ENCODE data around the gene GJB3. TPM values are rescaled to one million over a fixed set of nuclear protein-coding genes. Genes with fewer than 3 reads are reported as not detected.
"Not testable (repeated sequence)": the region's sequence is repeated elsewhere in the genome, so short reads cannot be mapped to it uniquely, and the experiment has no call there.

The GJB3 gene
- total RNA-seq, 1 experiment from 2014 or later = not detected

DNA sequence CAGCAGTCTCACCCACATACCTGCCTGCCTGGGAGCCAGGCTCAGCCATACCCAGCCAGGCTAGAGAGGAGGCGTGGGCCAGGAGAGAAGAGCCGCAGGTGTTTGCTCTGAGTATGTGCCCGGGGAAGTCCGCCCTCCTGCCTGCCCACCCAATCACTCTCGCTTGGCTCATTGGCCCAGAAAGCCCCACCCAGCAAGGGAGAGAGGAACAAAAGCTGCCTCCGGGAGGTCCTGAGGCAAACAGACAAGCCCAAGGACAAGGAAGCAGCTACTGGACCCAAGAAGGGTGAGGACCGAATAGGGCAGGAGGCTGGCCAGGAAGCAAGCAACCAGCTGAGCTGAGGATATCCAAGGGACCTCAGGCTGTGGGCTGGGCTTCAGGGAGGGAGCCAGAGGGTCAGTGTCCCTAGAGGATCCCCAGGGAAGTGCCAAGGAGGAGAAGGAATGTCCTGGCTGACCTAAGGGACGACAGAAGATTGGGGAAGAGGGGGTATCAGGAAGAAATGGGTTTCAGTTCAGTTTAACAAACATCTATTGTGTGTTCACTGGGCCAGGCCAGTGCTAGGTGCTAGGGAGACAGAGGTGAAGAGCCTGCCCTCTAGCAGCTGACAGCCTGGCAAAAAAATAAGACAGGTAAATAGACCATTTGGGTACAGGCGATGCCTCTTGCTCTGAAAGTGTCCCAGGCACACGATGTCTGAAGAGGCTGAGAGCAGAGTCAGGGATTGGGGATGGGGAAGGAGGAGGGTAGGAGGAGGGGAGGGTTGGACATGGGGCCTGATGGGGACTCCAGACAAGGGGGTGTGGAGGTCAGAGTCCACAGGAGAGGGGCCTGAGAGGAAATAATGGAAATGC, 21.3 kb upstream of the GJB3 start, which contains the start of gene GJB4:
GJB4 (plus strand) TSS at position 238 of the 855 bp plus-strand sequence. CDS start 1,515 bp downstream, outside the sequence.
- DNase-seq (ENCODE audit: low read depth) = no peak

DNA sequence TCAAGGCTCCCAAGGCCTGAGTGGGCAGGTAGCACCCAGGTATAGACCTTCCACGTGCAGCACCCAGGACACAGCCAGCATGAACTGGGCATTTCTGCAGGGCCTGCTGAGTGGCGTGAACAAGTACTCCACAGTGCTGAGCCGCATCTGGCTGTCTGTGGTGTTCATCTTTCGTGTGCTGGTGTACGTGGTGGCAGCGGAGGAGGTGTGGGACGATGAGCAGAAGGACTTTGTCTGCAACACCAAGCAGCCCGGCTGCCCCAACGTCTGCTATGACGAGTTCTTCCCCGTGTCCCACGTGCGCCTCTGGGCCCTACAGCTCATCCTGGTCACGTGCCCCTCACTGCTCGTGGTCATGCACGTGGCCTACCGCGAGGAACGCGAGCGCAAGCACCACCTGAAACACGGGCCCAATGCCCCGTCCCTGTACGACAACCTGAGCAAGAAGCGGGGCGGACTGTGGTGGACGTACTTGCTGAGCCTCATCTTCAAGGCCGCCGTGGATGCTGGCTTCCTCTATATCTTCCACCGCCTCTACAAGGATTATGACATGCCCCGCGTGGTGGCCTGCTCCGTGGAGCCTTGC, 19.7 kb upstream of the GJB3 start:
- no peak for DNase-seq (ENCODE audit: low read depth)

DNA sequence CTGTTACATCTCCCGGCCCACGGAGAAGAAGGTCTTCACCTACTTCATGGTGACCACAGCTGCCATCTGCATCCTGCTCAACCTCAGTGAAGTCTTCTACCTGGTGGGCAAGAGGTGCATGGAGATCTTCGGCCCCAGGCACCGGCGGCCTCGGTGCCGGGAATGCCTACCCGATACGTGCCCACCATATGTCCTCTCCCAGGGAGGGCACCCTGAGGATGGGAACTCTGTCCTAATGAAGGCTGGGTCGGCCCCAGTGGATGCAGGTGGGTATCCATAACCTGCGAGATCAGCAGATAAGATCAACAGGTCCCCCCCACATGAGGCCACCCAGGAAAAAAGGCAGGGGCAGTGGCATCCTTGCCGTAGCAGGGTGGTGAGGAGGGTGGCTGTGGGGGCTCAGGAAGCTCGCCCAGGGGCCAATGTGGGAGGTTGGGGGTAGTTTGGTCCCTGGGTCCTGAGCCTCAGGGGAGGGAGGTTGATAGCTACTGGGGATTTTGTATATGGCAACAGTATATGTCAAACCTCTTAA, 19.2 kb upstream of the GJB3 start:
- no peak for DNase-seq (ENCODE audit: low read depth)

DNA sequence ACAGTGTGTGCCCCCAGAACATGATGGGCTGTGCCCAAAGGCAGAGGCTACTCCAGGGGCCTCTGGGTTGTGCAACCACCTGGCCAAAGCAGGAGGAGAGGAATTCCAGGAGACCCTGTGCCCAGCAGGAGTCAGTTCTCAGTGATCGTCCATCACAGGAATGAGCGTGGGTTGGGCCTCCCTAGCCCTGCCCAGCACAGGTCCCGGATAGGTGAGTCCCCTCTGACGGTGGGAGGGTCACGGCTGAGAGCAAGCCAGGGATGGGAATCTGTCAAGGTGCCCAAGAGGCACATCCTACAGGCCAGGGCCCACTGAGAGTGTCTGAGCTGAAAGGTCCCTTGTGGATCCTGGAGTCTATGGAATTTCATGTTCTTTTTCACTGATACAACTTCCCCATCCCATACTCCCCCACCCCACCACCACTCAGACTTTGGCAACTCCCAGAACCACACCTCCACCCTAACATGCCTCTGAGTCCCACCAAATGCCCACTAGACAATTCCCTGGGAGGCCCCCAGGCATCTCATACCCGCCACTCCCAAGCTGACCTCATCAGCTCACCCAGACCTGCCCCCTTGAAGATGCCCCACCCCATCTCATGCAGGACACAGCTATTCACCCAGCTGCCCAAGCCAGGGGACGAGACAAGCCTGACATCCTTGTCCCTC, 18.4 kb upstream of the GJB3 start:
- no peak for DNase-seq (ENCODE audit: low read depth)

DNA sequence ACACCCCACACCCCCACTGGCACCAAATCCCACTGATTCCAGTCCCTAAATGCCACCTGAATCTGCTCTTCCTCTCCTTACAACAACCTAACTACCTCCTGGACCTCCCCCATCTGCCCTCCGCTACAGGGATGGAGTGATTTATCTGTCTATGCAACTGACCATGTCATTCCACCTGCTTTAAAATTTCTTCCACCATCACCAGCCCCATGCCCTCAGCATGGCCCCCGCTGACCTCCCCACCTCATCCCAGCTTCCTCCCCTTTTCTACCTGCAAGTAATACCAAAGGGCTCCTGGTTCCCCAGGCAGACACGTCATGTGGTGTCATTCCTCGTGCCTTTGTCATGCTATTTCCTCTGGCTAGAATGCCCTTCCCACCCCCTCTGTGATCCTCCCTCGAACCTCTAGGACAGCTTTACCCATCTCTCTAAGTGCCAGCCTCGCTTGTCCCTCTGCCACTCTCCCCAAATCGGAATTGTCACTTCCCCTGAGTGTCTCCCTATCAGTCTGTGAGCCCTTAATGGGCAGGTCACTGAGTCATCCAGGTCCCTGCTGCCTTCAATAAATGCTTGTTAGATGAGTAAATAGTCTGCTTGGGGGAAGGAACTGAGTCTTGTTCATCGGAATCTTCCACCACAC, 17.8 kb upstream of the GJB3 start:
- no peak for DNase-seq (ENCODE audit: low read depth)

DNA sequence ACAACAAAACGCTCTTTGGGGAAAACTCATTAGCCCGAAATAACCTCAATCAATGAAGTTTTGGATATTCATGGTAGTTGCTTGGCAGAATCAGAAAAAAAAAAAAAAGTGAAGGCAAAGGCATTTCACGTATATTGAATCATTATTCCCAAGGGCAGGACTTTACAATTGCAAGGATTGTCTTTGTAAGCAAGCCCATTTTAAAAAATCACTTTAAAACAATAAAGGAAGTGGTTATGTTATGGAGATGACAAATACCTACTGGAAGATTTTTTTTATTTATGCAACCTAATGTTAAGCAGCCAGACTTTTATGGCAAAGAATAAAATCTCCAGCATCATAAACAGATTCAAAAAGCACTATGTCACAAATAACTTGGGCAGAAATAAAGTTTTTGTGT, 12.2 kb upstream of the GJB3 start:
- no peak for DNase-seq (ENCODE audit: low read depth)

DNA sequence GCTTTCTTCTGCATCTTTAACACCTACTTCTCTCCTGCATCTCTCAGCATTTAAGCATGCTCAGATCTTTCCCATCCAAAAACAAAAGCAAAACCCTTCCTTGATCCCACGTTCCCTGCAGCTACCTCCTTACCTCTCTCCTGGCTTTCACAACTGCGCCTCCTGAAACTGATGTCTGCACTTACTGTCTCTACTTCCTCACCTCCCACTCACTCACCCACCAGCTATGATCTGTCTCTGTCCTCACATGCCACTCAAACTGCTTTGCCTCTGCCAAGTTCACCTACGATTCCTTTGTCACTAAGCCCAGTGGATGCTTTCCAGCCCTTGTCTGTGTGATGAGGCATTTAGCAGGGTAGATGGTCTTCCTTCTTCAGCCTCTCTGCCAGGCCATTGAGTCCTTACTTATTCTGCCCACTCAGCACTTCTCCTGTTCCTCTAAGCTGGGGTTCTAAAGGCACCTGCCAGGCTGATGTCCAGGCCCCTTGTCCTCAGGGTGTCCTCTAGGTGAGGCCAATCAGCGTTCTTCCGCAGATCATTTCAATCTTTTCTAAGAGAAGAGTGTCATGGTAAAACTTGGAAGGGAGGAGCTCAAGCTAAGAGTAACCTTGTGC, 10.0 kb upstream of the GJB3 start:
- no peak for DNase-seq (ENCODE audit: low read depth)

DNA sequence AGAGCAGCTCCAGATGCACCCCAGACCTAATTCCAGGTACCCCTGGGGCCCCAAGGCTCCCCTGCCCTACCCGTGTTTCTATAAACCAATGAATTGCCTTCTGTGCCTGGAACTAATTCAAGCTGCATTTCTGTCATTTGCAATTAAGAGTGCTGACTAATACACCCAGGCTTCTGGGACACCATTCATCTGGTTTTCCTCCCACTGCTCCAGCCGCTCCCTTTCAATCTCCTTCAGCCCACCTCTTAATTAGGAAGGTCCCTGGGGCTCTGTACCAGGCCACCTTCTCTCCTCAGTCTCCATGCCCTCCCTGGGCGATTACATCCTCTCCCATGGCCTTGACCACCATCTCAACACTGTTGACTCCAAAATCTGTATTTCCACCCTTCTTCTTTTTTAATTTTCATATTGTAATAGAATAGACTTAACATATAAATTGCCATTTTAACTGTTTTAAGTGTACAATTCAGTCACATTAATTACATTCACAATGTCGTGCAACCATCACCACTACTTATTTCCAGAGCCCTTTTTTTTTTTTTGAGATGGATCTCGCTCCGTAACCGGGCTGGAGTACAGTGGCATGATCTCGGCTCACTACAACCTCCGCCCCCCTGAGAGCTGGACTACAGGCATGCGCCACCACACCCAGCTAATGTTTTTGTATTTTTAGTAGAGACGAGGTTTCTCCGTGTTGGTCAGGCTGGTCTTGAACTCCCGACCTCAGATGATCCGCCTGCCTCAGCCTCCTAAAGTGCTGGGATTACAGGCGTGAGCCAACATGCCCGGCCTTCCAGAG, 9.2 kb upstream of the GJB3 start:
- DNase-seq (ENCODE audit: low read depth) = no peak

DNA sequence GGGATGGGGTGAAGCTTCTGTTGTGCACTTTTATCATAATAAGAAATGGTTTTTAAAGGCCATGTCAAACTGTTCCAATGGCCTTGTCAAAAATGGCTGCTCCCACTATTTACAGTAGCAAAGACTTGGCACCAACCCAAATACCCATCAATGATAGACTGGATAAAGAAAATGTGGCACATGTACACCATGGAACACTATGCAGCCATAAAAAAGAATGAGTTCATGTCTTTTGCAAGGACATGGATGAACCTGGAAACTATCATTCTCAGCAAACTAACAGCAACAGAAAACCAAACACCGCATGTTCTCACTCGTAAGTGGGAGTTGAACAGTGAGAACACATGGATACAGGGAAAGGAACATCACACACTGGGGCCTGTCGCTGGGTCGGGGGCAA, 7.9 kb upstream of the GJB3 start:
- not testable (repeated sequence) for DNase-seq (ENCODE audit: low read depth)

DNA sequence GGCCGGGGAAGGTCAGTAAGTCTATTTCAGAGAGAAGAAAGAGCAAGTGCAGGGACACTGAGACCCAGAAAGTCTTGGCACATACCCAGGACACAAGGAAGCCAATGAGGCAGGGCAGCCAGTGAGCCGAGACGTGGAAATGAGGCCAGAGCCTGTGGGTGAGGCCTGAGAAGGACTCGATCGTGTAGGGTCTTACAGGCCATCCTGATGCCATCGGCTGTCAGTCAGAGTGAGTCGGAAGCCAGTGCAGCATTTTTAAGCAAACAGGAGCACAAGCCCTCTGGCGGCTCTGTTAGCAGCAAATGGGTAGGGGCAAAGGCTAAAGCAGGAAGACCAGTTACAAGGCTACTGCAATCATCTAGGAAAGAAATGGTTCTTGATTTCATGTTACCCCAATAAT, 6.1 kb upstream of the GJB3 start:
- no peak for DNase-seq (ENCODE audit: low read depth)

DNA sequence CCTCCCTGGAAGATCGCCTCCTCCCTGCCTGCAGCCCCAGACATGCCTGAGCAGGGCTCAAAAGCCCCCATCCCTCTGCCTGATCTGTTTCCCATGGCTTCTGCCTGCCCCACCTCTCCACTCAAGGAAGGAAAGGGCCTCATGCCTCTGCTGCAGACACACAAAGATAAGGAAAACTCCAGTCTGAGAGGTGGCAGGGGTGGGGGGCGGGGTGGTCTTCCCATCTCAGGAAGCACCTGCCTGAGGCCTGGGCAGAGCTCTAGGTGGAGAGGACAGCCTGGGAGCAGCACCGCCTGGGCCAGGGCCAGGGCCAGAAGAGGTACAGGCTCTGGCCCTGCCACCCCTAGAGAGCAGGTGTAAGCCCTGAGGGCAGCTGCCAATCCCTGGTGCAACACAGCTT, 4.1 kb upstream of the GJB3 start:
- no peak for DNase-seq (ENCODE audit: low read depth)

DNA sequence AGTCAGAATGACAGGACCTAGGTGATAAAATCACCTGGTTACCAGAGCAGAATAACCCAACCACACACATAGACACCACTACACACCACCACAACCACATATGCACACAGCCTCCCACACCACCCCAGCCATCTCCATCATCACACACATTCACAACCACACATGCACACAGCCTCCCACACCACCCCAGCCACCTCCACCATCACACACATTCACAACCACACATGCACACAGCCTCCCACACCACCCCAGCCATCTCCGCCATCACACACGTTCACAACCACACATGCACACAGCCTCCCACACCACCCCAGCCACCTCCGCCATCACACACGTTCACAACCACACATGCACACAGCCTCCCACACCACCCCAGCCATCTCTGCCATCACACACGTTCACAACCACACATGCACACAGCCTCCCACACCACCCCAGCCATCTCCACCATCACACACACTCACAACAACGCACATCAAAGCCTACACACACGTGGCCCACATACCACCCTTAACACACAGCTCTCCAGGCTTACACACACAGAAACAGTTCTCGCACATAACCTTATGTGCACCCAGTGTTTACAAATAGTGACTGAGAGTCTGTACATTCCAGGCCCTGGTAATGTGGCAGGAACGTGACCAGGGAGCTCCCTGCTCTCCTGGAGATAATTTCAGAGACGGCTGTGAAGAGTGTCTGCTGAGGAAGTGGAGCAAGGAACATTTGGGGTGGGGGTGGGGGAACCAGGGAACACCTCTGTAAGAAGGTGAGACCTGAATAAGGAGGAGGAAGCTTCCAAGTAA, 3.3 kb upstream of the GJB3 start:
- no peak for DNase-seq (ENCODE audit: low read depth)

DNA sequence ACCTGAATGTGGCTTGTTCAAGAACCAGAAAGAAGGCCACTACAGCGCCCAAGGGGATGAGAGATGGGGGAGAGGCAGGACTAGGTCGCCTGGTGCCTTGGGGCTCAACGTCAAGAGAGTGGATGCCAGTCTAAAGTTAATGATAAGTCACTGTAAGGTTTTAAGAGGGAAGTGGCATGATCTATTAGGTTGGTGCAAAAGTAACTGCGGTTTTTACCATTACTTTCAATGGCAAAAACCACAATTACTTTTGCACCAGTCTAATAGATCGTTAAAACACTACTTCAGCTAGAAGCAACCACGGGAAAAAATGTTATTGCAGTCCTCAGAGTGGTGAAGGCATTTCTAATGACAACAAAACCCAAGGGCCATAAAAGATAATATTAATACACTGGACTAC, 2.6 kb upstream of the GJB3 start:
- DNase-seq (ENCODE audit: low read depth) = no peak

DNA sequence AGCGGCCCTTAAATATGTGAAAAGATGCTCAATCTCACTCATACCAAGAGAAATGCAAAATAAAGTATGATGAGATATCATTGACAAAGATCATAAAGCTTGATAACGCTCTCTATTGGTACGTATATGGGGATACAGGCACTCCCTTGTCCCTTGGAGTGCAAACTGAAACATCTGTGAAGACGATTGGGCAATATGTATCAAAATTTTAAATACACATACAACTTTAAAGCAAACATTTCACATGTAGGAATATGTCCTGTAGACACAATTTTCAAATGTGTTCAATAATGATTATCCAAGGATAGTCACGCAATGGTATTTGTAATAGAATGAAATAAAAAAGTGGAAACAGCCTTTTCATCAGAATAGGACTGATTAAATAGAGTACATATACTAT, 2.0 kb upstream of the GJB3 start:
- no peak for DNase-seq (ENCODE audit: low read depth)

DNA sequence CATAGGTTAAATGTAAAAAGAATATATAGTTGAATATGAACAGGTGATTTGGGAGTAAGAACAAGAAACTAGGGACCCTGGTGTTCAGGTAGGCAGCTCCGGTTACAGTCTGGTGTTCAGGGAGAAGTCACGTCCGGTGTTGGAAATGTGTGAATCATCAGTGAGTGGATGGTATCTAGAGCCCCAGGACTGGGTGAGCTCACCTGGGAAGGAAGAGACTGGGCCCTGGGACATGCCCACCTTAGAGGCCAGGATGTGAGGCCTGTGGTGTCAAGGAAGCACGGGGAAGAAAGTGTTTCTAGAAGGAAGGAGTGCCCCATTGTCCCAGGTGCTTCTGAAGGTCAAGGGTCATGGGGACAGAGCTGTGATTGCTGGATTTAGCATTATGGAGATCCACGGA, 1.5 kb upstream of the GJB3 start:
- no peak for DNase-seq (ENCODE audit: low read depth)

DNA sequence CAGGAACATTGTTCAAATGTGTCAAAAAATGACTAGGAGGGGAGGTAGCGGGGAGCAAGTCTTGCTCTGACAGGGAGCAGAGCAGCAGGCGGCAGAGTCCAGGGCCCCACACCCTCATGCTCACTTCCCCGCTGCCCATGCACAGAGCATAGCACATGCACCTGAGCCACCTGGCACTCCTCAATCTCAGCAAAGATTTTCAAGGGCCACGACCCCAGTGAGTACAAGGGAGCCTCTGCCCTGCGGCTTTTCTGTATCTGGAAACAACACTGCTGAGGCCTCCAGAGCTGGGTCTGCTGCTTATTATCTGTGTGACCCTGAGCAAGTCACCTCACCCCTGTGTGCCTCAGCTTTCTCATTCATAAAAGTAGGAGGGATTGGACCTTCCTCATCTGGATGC, 1.1 kb upstream of the GJB3 start:
- no peak for DNase-seq (ENCODE audit: low read depth)

DNA sequence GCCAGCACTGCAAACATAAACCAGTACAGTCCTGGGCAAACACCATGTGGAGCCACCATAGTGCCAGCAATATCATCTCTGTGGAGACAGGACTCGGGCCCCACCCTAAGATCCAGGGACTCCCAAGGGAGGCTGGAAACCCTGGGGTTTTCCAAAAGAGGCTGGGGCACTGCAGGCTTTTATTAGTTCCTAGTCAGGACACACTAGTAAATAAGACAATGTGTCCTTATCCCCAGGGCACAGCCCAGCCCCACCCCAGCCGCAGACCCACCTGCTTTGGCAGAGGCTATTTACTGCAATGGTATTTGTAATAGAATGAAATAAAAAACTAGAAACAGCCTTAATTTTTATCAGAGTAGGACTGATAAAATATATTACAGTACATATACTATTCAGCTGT, 486 bp upstream of the GJB3 start:
- no peak for DNase-seq (ENCODE audit: low read depth)

DNA sequence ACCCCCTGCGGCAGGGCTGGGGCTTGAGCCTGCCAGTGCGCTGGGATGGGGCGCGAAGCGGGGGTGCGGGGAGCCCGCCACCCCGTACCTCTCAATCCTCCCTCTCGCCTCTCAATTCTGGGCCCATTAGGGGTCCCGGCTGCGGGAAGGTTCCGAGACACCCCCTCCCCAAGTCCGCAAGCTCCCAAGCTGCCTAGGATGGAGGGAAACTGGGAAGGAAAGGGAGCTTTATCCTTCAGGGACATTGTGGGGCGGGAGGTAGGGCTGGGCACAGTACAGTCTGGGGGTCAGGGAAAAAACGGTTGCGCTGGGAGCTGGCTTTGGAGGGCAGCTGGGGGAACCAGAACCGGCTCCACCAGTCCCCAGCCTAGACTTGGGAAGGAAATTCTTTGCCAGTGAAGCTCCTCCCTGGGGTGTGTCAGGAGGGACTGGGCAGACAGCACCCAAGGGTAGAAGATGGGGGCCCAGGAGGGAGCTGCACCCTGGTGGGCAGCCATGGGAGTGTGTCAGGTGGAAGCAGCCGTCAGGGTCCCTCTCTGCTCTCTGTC, 904 bp downstream of the GJB3 start:
- DNase-seq (ENCODE audit: low read depth) = no peak

DNA sequence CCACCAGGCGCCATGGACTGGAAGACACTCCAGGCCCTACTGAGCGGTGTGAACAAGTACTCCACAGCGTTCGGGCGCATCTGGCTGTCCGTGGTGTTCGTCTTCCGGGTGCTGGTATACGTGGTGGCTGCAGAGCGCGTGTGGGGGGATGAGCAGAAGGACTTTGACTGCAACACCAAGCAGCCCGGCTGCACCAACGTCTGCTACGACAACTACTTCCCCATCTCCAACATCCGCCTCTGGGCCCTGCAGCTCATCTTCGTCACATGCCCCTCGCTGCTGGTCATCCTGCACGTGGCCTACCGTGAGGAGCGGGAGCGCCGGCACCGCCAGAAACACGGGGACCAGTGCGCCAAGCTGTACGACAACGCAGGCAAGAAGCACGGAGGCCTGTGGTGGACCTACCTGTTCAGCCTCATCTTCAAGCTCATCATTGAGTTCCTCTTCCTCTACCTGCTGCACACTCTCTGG, 3.8 kb downstream of the GJB3 start:
- no peak for DNase-seq (ENCODE audit: low read depth)
